Stimulated activated CD8-positive, alpha-beta memory T cell treated with anti-CD3 and anti-CD28 coated beads, Interleukin-4, amount 100 ng/mL, for 48 hours (primary cell): Measurements from ENCODE around the gene SOX8.

Experiments used
- DNase-seq: peaks from one replicate; pipeline ENCODE4 v3.0.0-alpha.2; 2020

SOX8 gene

DNA sequence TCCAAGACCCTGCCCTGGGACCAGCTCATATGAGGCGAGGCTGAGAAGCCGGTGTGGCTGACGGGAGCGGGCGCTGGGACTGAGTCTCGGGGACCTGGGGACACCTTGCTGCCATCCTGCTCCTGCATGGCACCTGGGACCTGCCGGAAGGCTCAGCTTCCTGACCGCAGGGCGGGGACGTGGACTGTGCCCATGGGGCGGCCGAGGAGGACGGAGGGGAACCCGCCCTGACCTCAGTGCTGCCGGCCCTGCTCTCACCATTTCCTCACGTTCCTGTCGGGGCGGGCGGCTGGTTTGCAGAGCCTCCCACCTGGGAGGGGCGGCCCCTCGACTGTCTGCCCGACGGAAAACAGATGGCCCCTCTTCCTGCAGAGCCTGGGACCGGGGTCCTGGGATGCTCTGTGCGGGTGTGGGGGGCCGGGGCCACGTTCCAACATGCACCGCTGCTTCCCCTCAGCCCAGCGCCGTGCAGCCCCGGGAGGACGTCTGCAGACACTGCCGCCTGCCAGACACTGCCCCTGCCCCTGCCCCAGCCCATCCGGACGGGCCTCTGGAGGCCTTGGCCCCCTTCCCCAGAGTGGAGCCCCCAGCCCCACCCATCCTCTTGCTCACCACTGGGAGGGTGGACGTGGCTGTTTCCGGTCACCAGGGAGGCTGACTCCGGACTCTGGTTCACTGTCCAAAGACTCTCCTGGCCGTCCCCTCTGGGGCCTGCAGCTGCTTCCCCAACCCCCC lies 47.1 kb downstream of the SOX8 start:
- DNase-seq: no peak

DNA sequence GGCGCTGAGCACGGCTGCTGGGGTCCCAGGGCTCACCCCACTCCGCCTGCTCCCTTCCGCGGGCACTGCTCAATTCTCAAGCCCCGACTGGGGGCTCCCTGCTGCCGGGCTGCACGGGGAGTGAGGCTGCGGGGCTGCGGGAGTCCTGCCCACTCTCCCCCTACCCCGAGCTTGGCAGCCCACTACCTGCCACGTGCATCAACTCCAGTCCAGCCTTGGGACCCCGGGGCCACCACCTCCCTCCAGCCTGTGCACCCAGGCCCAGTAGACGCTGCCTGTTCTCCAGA lies 47.6 kb downstream of the SOX8 start:
- no peak for DNase-seq

DNA sequence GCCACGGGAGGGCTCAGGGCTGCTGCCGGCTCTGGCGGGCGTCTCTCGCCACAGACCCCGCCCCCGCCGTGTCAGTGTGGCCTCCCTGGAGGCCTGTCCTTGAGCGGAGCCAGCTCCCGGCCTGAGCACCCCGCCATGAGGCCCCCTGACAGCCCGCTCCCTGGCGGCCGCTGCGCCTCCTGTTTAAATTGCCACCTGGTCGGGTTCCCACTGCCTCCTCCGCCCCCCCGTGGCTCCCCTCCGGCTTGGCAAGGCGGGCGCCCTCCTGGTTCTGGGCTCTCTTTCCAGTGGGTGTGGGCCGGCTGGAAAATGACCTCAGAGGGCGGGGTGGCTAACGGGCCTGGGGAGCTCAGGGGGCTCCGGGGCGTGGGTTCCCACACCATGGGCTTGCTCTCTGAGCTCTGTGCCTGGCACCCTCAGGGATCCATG lies 48.9 kb downstream of the SOX8 start:
- no peak for DNase-seq

DNA sequence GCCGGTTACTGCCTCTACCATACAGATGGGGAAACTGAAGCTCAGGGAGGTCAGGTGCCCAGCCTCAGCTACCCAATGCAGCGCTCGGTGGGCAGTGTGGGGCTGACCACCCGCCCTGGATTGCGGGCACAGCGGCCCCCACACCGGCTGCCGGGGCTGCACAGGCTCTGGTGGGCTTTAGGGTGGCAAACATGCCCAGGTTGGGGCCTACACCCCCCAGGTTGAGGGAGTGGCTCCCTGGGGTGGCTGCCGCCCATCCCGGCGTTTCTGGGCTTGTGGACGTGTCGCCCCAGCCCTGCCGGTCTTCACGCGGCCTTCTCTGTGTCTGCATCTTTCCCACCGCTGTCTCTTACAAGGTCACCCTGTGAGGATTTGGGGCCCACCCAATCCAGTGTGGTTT lies 50.1 kb downstream of the SOX8 start:
- no peak for DNase-seq

DNA sequence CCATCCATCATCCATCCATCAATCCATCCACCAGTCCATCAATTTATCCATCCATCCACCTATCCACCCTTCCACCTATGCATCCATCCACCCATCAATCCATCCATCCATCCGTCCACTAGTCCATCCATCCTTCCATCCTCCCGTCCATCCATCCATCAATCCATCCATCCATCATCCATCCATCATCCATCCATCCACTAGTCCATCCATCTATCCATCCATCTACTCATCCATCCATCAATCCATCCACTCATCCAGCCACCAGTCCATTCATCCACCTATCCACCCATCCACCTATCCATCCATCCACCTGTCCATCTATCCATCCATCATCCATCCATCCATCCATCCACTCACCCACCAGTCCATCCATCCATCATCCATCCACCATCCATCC lies 51.0 kb downstream of the SOX8 start:
- DNase-seq: no peak

DNA sequence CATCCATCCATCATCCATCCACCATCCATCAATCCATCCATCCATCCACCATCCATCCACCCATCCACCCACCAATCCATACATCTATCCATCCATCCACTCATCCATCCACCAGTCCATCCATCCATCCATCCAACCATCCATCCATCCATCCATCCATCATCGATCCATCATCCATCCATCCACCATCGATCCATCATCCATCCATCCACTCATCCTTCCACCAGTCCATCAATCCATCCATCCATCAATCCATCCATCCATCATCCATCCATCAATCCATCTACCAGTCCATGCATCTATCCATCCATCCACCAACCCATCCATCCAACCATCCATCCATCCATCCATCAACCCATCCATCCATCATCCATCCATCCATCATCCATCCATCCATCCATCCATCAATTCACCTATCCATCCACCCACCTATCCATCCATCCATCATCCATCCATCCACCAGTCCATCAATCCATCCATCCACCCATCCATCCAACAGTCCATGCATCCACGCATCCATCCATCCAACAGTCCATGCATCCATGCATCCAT lies 51.6 kb downstream of the SOX8 start:
- DNase-seq: no peak

DNA sequence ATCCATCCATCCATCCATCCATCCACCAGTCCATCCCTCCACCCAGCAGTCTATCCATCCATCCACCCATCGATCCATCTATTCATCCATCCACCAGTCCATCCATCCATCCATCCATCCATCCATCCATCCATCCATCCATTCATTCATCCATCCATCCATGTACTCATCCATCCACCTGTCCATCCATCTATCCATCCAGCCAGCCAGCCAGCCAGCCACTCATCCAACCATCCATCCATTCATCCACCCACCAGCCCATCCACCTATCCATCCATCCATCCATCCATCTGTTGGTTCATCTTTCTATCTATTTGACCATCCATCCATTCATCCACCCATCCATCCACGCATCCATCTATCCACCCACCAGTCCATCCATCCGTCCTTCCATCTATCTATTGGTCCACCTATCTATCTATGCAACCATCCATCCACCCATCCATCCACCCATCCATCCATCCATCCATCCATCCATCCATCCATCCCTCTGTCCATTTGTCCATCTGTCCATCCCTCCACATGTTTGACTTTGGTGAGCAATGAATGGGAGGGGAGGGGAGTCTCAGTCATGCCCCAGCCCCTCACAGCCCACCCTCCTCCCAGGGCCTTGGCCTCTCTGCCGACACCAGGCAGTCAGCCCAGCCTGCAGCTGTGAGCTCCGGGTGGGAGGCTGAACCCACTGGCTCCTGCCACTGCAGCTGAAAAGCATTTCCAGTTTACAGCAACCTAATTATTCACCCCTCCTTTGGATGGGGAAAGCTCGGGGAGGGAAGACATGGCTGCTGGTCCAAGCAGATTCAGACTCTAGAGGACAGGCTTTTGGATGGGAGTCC lies 52.9 kb downstream of the SOX8 start:
- no peak for DNase-seq

DNA sequence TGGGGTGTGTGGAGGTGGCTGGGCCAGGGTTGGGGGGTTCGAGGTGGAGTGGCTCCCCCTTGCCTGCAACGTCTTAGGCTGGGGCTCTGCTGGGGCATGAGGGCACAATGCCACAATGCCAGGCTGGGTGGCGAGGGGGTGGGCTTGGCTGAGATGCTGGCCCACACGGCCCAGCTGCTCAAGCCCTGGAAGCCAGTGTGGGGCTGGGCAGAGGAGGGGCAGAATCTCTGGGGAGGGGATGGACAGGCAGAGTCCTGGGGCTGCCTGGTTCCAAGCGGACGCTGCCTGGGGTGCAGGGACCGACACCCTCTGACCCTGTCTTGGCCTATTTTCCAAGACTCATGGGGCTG lies 53.5 kb downstream of the SOX8 start:
- DNase-seq: no peak

DNA sequence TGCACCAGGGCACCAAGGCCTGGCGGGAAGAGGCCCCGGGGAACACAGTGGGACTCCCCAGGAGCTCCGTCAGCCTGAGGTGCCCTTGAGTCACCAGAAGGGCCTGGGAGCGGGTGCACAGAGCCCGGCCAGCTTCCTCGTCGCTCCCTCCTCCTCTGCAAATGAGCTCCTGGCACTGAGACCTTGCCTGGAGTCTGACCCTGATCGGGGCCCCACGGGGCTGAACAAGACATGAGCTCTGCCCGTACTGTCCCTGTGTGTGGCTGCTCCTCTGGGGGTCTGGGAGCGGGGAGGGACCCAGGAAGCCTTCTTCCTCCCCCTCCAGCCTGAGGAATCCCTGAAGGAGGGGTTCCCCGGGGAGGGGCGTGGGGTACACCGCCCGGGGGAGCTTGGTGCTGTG lies 54.6 kb downstream of the SOX8 start:
- DNase-seq: no peak
